ENCODE measurements around the gene INPP5A. TPM values are rescaled to one million over a fixed set of nuclear protein-coding genes. Genes with fewer than 3 reads are reported as not detected.

INPP5A gene
- total and polyA plus RNA-seq, 10 of the 15 experiments (the other 5 are each of a cell fraction or from before 2014, with no cell fraction given), result 0.52 to 15.0 (median 6.3) TPM

DNA sequence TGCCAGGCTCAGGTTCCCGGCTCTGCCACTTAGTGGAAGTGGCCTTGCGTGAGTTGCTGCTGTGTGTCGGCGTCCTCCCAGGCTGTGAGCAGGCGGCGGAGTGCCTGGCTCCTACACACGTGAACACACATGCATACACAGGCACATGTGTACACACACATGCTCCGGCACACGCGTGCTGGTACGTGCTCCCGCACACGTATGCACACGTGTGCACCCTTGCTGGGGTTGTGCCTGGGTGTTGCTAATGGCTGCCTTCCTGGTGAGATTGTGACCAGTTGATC is 107.6 kb downstream of the INPP5A start (continued):
- TF ChIP-seq, protein P1, sequence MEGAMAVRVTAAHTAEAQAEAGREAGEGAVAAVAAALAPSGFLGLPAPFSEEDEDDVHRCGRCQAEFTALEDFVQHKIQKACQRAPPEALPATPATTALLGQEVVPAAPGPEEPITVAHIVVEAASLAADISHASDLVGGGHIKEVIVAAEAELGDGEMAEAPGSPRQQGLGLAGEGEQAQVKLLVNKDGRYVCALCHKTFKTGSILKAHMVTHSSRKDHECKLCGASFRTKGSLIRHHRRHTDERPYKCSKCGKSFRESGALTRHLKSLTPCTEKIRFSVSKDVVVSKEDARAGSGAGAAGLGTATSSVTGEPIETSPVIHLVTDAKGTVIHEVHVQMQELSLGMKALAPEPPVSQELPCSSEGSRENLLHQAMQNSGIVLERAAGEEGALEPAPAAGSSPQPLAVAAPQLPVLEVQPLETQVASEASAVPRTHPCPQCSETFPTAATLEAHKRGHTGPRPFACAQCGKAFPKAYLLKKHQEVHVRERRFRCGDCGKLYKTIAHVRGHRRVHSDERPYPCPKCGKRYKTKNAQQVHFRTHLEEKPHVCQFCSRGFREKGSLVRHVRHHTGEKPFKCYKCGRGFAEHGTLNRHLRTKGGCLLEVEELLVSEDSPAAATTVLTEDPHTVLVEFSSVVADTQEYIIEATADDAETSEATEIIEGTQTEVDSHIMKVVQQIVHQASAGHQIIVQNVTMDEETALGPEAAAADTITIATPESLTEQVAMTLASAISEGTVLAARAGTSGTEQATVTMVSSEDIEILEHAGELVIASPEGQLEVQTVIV (IDR thresholded peaks at IDR 0.05; ENCODE audit: borderline replicate concordance, partially characterized antibody), result no peak

DNA sequence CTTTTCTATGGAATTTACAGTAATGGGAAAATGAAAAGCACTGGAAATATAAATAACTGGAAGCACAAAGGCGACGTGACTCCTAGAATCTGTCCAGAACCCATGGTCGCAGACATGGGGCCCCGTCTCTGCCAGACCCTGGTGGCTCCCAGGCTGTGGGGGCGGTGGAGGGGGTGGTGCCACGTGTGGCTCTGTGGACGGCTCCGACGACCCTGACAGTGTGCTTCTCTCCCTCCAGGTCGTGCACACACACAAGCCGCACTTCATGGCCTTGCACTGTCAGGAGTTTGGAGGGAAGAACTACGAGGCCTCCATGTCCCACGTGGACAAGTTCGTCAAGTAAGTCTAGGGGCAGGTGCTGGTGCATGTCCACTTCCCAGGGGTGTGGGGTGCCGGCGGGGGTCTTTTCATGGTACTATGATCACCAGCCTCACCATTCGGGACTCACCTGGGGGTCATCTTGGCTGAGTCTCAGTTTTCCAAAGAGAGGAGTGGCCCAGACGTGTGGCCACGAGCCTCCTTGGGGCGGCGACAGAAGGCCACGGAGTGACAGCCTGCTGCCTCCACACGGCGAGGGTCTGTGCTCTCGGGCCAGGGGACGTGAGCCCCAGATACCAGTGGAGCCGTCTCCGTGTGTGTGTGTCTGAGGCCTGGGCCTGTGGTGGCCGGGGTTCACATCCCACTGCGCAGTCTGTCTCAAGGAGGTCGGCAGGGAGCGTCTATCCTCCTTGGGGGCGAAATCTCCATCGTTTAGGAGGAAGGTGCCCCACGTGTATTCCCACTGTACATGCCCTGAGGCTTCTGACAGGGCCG is 108.2 kb downstream of the INPP5A start:
- H2AFZ ChIP-seq (ENCODE audit: control insufficient read depth, low read depth, low read length), result no peak overlapping the region
- no peaks in the 10 kb centered on the region for H3K27me3 ChIP-seq (replicated peaks in 1 of 2; ENCODE audit: control insufficient read depth in 2 of 2, insufficient read depth in 2 of 2, low read length in 1 of 2)
- no peak overlapping the region for H3K9ac ChIP-seq (ENCODE audit: control insufficient read depth, insufficient read depth, low read length)
- DNase-seq (ENCODE audit: low read depth, low spot score) (no peak), ATAC-seq (no peak), FAIRE-seq (no peak)
- H3K4me1 ChIP-seq (ENCODE audit: control insufficient read depth, insufficient read depth, low read length), result no peaks in the 10 kb centered on the region
- H3K27ac ChIP-seq (ENCODE audit: control insufficient read depth, insufficient read depth), result no peak overlapping the region
- no peak overlapping the region for H3K4me2 ChIP-seq (ENCODE audit: control insufficient read depth, insufficient read depth)
- H3K9me3 ChIP-seq (replicated peaks; ENCODE audit: control insufficient read depth, insufficient read depth, low read length), result no peaks in the 10 kb centered on the region
- no peaks in the 10 kb centered on the region for H4K20me1 ChIP-seq (ENCODE audit: control insufficient read depth, insufficient read depth)
- ChIA-PET POLR2A (no interaction called here), CTCF (no interaction called here), RAD21 (ENCODE audit: unreplicated experiment) (no interaction called here), SMC1A (ENCODE audit: uncharacterized antibody, unreplicated experiment) (no interaction called here)
- 85% methylated on average over 36 of the region's 36 CpGs for WGBS (ENCODE audit: insufficient coverage, insufficient replicate concordance, low lambda C conversion rate, missing lambda C conversion rate)
- H3K79me2 ChIP-seq (ENCODE audit: control insufficient read depth, insufficient read depth, low read length), result no peaks in the 10 kb centered on the region
- no TSS peak for BruUV-seq (replicated peaks)
- peaks cover 0 to 2% of the 10 kb centered on the region in 2 experiments; a peak in 2 of 4 replicates for H3K36me3 ChIP-seq (ENCODE audit: control insufficient read depth in 2 of 2, insufficient read depth in 2 of 2, low read length in 1 of 2)
- H3K4me3 ChIP-seq, result no peak overlapping the region
- intact Hi-C loops (cut with micrococcal nuclease; ENCODE audit: unreplicated experiment), result no loop called here
- in situ Hi-C loops (cut with MboI), result no loop called here
- TF ChIP-seq ZNF384 (IDR thresholded peaks at IDR 0.05; ENCODE audit: borderline replicate concordance, low read depth, low read length) (no peak), NFXL1 (IDR thresholded peaks at IDR 0.05; ENCODE audit: borderline replicate concordance) (no peak), KAT2A (conservative IDR thresholded peaks at IDR 0.05; ENCODE audit: control insufficient read depth, low read depth, low read length) (no peak), KDM1A (IDR thresholded peaks at IDR 0.05; ENCODE audit: borderline replicate concordance) (no peak), ETV6 (conservative IDR thresholded peaks at IDR 0.05 in 1 of 2, IDR thresholded peaks at IDR 0.05 in 1 of 2; ENCODE audit: borderline replicate concordance in 1 of 2, low read depth in 1 of 2) (no peak), RB1 (IDR thresholded peaks at IDR 0.05; ENCODE audit: borderline replicate concordance) (no peak), MEF2A (IDR thresholded peaks at IDR 0.05; ENCODE audit: insufficient read depth, low read depth, low read length) (no peak), ZNF24 (IDR thresholded peaks at IDR 0.05) (no peak), IKZF1 (conservative IDR thresholded peaks at IDR 0.05) (no peak), TCF7 (IDR thresholded peaks at IDR 0.05; ENCODE audit: borderline replicate concordance) (no peak)
- TF ChIP-seq, protein P2, sequence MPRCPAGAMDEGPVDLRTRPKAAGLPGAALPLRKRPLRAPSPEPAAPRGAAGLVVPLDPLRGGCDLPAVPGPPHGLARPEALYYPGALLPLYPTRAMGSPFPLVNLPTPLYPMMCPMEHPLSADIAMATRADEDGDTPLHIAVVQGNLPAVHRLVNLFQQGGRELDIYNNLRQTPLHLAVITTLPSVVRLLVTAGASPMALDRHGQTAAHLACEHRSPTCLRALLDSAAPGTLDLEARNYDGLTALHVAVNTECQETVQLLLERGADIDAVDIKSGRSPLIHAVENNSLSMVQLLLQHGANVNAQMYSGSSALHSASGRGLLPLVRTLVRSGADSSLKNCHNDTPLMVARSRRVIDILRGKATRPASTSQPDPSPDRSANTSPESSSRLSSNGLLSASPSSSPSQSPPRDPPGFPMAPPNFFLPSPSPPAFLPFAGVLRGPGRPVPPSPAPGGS (IDR thresholded peaks at IDR 0.05; ENCODE audit: borderline replicate concordance, insufficient read depth, low read depth, low read length, poor library complexity, severe bottlenecking), result no peak
- TF ChIP-seq, protein P3, sequence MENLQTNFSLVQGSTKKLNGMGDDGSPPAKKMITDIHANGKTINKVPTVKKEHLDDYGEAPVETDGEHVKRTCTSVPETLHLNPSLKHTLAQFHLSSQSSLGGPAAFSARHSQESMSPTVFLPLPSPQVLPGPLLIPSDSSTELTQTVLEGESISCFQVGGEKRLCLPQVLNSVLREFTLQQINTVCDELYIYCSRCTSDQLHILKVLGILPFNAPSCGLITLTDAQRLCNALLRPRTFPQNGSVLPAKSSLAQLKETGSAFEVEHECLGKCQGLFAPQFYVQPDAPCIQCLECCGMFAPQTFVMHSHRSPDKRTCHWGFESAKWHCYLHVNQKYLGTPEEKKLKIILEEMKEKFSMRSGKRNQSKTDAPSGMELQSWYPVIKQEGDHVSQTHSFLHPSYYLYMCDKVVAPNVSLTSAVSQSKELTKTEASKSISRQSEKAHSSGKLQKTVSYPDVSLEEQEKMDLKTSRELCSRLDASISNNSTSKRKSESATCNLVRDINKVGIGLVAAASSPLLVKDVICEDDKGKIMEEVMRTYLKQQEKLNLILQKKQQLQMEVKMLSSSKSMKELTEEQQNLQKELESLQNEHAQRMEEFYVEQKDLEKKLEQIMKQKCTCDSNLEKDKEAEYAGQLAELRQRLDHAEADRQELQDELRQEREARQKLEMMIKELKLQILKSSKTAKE (IDR thresholded peaks at IDR 0.05; ENCODE audit: low read depth, poor library complexity, severe bottlenecking), result no peak

Measured in GM12878 (cell line).